NCI-H1092 treated with DMSO at 0.1 percent for 48 hours (cell line): ENCODE results near the gene RETREG1.

Experiments
- DNase-seq: peaks from one replicate; lab custom pipeline; 2025; lab: John Stamatoyannopoulos, UW

RETREG1 gene

GRCh38 chr5:16528382-16529110 lies 88.3 kb downstream of the RETREG1 start:
- no peak for DNase-seq

GRCh38 chr5:16525651-16526050 lies 91.1 kb downstream of the RETREG1 start:
- DNase-seq, result no peak

- no peak for DNase-seq
Observed at GRCh38 chr5:16524286-16524685, 92.5 kb downstream of the RETREG1 start.

- no peak for DNase-seq
Observed at GRCh38 chr5:16521521-16522483, 95.0 kb downstream of the RETREG1 start.

GRCh38 chr5:16520841-16521240 lies 96.0 kb downstream of the RETREG1 start:
- no peak for DNase-seq

GRCh38 chr5:16519435-16519834 lies 97.4 kb downstream of the RETREG1 start:
- DNase-seq, result no peak

GRCh38 chr5:16518606-16519005 lies 98.2 kb downstream of the RETREG1 start:
- no peak for DNase-seq

- no peak for DNase-seq
Observed at GRCh38 chr5:16515532-16515931, 101.3 kb downstream of the RETREG1 start.

- no peak for DNase-seq
Observed at GRCh38 chr5:16510098-16510497, 106.7 kb downstream of the RETREG1 start.

- DNase-seq, result no peak
Observed at GRCh38 chr5:16508730-16509531, 107.9 kb downstream of the RETREG1 start.

GRCh38 chr5:16507716-16508115 lies 109.1 kb downstream of the RETREG1 start:
- no peak for DNase-seq

- DNase-seq, result no peak
Observed at GRCh38 chr5:16505904-16506303, 110.9 kb downstream of the RETREG1 start.

- no peak for DNase-seq
Observed at GRCh38 chr5:16505140-16505891, 111.5 kb downstream of the RETREG1 start.

GRCh38 chr5:16504571-16504970 lies 112.2 kb downstream of the RETREG1 start:
- DNase-seq, result no peak

- DNase-seq, result no peak
Observed at GRCh38 chr5:16502866-16503265, 113.9 kb downstream of the RETREG1 start.

GRCh38 chr5:16500024-16500423 lies 116.8 kb downstream of the RETREG1 start:
- DNase-seq, result no peak

- DNase-seq, result no peak
Observed at GRCh38 chr5:16497546-16497945, 119.3 kb downstream of the RETREG1 start.

GRCh38 chr5:16493261-16493660 lies 123.5 kb downstream of the RETREG1 start:
- DNase-seq, result no peak

- DNase-seq, result no peak
Observed at GRCh38 chr5:16492398-16493140, 124.2 kb downstream of the RETREG1 start.

- DNase-seq, result no peak
Observed at GRCh38 chr5:16490911-16491310, 125.9 kb downstream of the RETREG1 start.

GRCh38 chr5:16489322-16489791 lies 127.4 kb downstream of the RETREG1 start:
- peak; percentile 37 for DNase-seq
